GM18505 (cell line): ENCODE results near the gene ABCG4.
"Not testable (repeated sequence)": the region's sequence is repeated elsewhere in the genome, so short reads cannot be mapped to it uniquely, and the experiment has no call there.

Source experiments
- ATAC-seq: cut with Tn5 transposase; IDR thresholded peaks from one replicate; pipeline ENCODE4 v1.9.1; 2021; ENCODE audit not compliant: unreplicated experiment
- POLR2A ChIP-seq: IDR thresholded peaks from 4 replicates; pipeline ENCODE4 v1.6.1; 2011; ENCODE audit warnings: borderline replicate concordance; ENCODE audit not compliant: insufficient read depth, insufficient read length; ENCODE audit errors: extremely low read depth

Gene ABCG4

GRCh38 chr11:119190531-119190930 lies 41.7 kb downstream of the ABCG4 start:
- TF ChIP-seq POLR2A = no peak
- ATAC-seq = no peak

- ATAC-seq = not testable (repeated sequence)
These were observed 42.4 kb downstream of the ABCG4 start for GRCh38 chr11:119191265-119191664.

GRCh38 chr11:119192111-119192510 lies 43.3 kb downstream of the ABCG4 start:
- TF ChIP-seq POLR2A = no peak
- no peak for ATAC-seq

GRCh38 chr11:119193001-119193400 lies 44.1 kb downstream of the ABCG4 start:
- ATAC-seq = no peak

GRCh38 chr11:119193626-119194025 lies 44.8 kb downstream of the ABCG4 start:
- ATAC-seq = no peak
- TF ChIP-seq POLR2A = no peak

More at GRCh38 chr11:119193001-119193400, 44.1 kb downstream of the ABCG4 start:
- TF ChIP-seq POLR2A = no peak

GRCh38 chr11:119194811-119195440 lies 46.1 kb downstream of the ABCG4 start:
- no peak for TF ChIP-seq POLR2A
- no peak for ATAC-seq

- ATAC-seq = no peak
These were observed 46.8 kb downstream of the ABCG4 start for GRCh38 chr11:119195680-119196079.

GRCh38 chr11:119196833-119197483 lies 48.1 kb downstream of the ABCG4 start:
- TF ChIP-seq POLR2A = no peak
- ATAC-seq = no peak

More at GRCh38 chr11:119195680-119196079, 46.8 kb downstream of the ABCG4 start:
- TF ChIP-seq POLR2A = no peak

GRCh38 chr11:119198925-119199324 lies 50.1 kb downstream of the ABCG4 start:
- no peak for ATAC-seq
- no peak for TF ChIP-seq POLR2A

DNA sequence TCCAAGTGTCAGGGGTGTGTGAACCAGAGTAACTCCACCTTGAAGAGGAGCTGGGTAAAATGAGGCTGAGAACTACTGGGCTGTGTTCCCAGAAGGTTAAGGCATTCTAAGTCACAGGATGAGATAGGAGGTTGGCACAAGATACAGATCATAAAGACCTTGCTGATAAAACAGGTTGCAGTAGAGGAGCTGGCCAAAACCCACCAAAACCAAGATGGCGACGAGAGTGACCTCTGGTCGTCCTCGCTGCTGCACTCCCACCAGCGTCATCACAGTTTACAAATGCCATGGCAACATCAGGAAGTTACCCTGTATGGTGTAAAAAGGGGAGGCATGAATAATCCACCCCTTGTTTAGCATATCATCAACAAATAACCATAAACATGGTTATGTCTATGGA lies 52.4 kb downstream of the ABCG4 start:
- ATAC-seq = not testable (repeated sequence)

DNA sequence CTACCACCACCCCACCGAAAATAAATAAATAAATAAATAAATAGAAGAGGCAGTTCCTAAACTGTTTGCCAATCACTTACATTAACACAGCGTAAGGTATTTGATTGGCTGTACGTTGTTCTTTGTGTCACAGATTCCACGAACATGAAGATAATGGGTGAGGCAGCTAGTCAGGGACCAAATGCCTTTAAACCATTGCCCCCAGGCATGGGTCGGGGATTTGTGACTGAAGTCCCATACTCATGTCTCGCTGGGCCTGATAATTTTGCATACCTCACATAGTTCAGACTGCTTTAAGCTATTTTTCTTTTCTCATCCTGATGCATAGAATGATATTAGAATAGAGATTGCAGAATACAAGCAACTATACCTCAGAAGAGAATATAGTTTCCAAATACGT lies 53.7 kb downstream of the ABCG4 start:
- ATAC-seq = no peak
- no peak for TF ChIP-seq POLR2A

GRCh38 chr11:119204066-119204465 lies 55.2 kb downstream of the ABCG4 start:
- no peak for TF ChIP-seq POLR2A
- ATAC-seq = no peak

DNA sequence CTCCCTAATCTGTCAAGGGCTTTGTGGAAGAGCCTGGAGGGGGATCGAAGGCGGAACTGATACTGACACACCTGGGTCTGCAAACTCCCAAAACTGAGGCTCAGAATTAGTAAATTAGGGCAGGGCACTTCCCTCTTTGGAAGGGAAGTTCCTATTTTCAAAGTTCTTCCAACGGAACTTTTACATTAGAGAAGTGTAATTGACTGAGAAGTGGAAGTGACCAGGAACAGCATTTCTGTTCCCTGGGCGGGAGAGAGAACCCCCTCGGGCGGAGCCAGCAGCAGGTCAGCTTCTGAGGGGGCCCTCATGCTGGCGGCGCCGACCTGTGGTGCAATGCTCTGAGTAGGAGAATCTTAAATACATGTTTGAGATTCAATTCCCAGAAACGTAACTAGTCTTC lies 56.2 kb downstream of the ABCG4 start:
- no peak for TF ChIP-seq POLR2A
- ATAC-seq = no peak

- peak; percentile 61 for TF ChIP-seq POLR2A
- peak; percentile 78 for ATAC-seq
These were observed 57.0 kb downstream of the ABCG4 start, which contains the start of gene CBL for GRCh38 chr11:119205574-119206510. TSS of gene CBL (plus strand) at chr11:119206339. CDS start at chr11:119206418, 79 bp downstream.
